Fibroblast of lung (primary cell): Measurements from ENCODE around the gene CBX1. TPM values are rescaled to one million over a fixed set of nuclear protein-coding genes. Genes with fewer than 3 reads are reported as not detected.
"Not testable (repeated sequence)": the region's sequence is repeated elsewhere in the genome, so short reads cannot be mapped to it uniquely, and the experiment has no call there.

Experiments
- DNase-seq, 2 donors: peaks; one replicate each; pipeline versions ENCODE4 v3.0.0 to v3.0.0-alpha.2; 2010; ENCODE audit warnings: low read depth in 2 of 2
- H2AFZ ChIP-seq: 2 replicates; pipeline ENCODE4 v1.5.1; 2012; ENCODE audit warnings: low read length, control low read depth, inconsistent platforms
- H3K27ac ChIP-seq: 2 replicates; pipeline ENCODE4 v1.5.1; 2011; ENCODE audit warnings: low read length, control low read depth; ENCODE audit not compliant: insufficient read depth
- H3K27me3 ChIP-seq: 2 replicates; pipeline ENCODE4 v1.5.1; 2011; ENCODE audit warnings: mild to moderate bottlenecking, low read length; ENCODE audit not compliant: control insufficient read depth, insufficient read depth
- H3K36me3 ChIP-seq: 2 replicates; pipeline ENCODE4 v1.5.1; 2011; ENCODE audit warnings: low read length; ENCODE audit not compliant: control insufficient read depth, insufficient read depth
- H3K4me1 ChIP-seq: 2 replicates; pipeline ENCODE4 v1.5.1; 2011; ENCODE audit warnings: low read length; ENCODE audit not compliant: control insufficient read depth, insufficient read depth; ENCODE audit errors: extremely low read depth
- H3K4me2 ChIP-seq: 2 replicates; pipeline ENCODE4 v1.5.1; 2011; ENCODE audit warnings: low read length, control low read depth; ENCODE audit not compliant: insufficient read depth; ENCODE audit errors: extremely low read depth
- H3K4me3 ChIP-seq, 4 experiments: fragments of 200-600 bp in 1 of 4; sonication (generic) in 1 of 4; replicated peaks in 1 of 4; 2 replicates each; pipeline ENCODE4 v1.5.1; 2011 to 2016; ENCODE audit warnings: low read length in 4 of 4, low read depth in 3 of 4, mild to moderate bottlenecking in 3 of 4, control low read depth in 2 of 4, inconsistent platforms in 1 of 4, mixed read lengths in 1 of 4; ENCODE audit not compliant: insufficient read depth in 1 of 4; ENCODE audit errors: control extremely low read depth in 1 of 4
- H3K79me2 ChIP-seq: 2 replicates; pipeline ENCODE4 v1.5.1; 2012; ENCODE audit warnings: mild to moderate bottlenecking, low read length, inconsistent platforms; ENCODE audit not compliant: control insufficient read depth, insufficient read depth
- H3K9ac ChIP-seq: 2 replicates; pipeline ENCODE4 v1.5.1; 2011; ENCODE audit warnings: mild to moderate bottlenecking, low read length, control low read depth; ENCODE audit not compliant: insufficient read depth
- H3K9me3 ChIP-seq: 2 replicates; pipeline ENCODE4 v1.5.1; 2012; ENCODE audit warnings: low read depth, low read length; ENCODE audit not compliant: control insufficient read depth, insufficient read depth
- H4K20me1 ChIP-seq: 2 replicates; pipeline ENCODE4 v1.5.1; 2011; ENCODE audit warnings: low read length; ENCODE audit not compliant: control insufficient read depth, insufficient read depth; ENCODE audit errors: extremely low read depth
- CTCF ChIP-seq, 2 donors: IDR thresholded peaks in 1 of 2; conservative IDR thresholded peaks in 1 of 2; 1 replicate in 1 of 2; 2 replicates in 1 of 2; pipeline ENCODE4 v1.5.1; 2011 to 2012; ENCODE audit warnings: low read length in 2 of 2, control low read depth in 1 of 2, inconsistent platforms in 1 of 2, low read depth in 1 of 2, mild to moderate bottlenecking in 1 of 2
- EZH2 ChIP-seq: IDR thresholded peaks from 2 replicates; pipeline ENCODE4 v1.5.1; 2012; ENCODE audit warnings: low read length, control low read depth, mild to moderate bottlenecking; ENCODE audit errors: missing control alignments
- polyA plus RNA-seq, 2 donors: library from polyadenylated mRNA; depleted of rRNA in 1 of 2; stranded (reverse) in 1 of 2; unstranded in 1 of 2; fragments of >200 nt; gene quantifications; 2 replicates each; pipeline ENCODE4 v1.2.1, GENCODE V29; 2011 to 2012; ENCODE audit warnings: missing spikeins in 1 of 2
- total RNA-seq: library from RNA; depleted of rRNA; stranded (reverse); fragments of >200 nt; gene quantifications from 2 replicates; pipeline ENCODE4 v1.2.1, GENCODE V29; 2014

Gene CBX1
- total and polyA plus RNA-seq, 2 donors (not counting 1 experiment from before 2014, with no cell fraction given) = 50.4 to 64.8 TPM

DNA sequence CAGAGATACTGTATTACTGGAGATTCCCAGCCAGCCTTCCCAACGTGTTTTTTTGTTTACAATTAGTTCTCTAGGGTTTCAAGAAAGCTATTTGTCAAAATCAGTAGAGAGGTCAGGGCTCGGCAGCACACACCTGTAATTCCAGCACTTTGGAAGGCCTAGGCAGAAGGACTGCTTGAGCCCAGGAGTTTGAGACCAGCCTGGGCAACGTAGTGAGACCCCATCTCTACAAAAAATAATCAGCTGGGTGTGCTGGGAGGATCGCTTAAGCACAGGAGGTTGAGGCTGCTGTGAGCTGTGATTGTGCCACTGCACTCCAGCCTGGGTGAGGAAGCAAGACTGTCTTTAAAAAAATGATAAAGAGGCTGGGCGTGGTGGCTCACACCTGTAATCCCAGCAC, 19.4 kb downstream of the CBX1 start:
- H3K4me3 ChIP-seq = no peak overlapping the region
- DNase-seq = no peak
- H3K79me2 ChIP-seq = peaks cover 65% of the 10 kb centered on the region
- no peak overlapping the region for H3K27ac ChIP-seq
- H3K4me1 ChIP-seq = no peaks in the 10 kb centered on the region
- H3K4me2 ChIP-seq = no peak overlapping the region
- no peak for TF ChIP-seq EZH2
- no peak for TF ChIP-seq CTCF (conservative IDR thresholded peaks at IDR 0.05 in 1 of 2, IDR thresholded peaks at IDR 0.05 in 1 of 2; ENCODE audit: low read depth in 1 of 2, low read length in 2 of 2)
- no peaks in the 10 kb centered on the region for H3K9me3 ChIP-seq
- no peak overlapping the region for H2AFZ ChIP-seq
- no peaks in the 10 kb centered on the region for H3K36me3 ChIP-seq
- H3K27me3 ChIP-seq = no peaks in the 10 kb centered on the region
- H3K9ac ChIP-seq = no peak overlapping the region
- H4K20me1 ChIP-seq = peaks cover 2% of the 10 kb centered on the region

GRCh38 chr17:48077152-48077551, 24.1 kb downstream of the CBX1 start:
- not testable (repeated sequence) for H3K27me3 ChIP-seq, H3K9me3 ChIP-seq, H3K4me3 ChIP-seq, H4K20me1 ChIP-seq, H2AFZ ChIP-seq, H3K27ac ChIP-seq, H3K4me1 ChIP-seq, DNase-seq, H3K4me2 ChIP-seq, H3K36me3 ChIP-seq, H3K9ac ChIP-seq
- peaks cover 32% of the 10 kb centered on the region for H3K79me2 ChIP-seq

DNA sequence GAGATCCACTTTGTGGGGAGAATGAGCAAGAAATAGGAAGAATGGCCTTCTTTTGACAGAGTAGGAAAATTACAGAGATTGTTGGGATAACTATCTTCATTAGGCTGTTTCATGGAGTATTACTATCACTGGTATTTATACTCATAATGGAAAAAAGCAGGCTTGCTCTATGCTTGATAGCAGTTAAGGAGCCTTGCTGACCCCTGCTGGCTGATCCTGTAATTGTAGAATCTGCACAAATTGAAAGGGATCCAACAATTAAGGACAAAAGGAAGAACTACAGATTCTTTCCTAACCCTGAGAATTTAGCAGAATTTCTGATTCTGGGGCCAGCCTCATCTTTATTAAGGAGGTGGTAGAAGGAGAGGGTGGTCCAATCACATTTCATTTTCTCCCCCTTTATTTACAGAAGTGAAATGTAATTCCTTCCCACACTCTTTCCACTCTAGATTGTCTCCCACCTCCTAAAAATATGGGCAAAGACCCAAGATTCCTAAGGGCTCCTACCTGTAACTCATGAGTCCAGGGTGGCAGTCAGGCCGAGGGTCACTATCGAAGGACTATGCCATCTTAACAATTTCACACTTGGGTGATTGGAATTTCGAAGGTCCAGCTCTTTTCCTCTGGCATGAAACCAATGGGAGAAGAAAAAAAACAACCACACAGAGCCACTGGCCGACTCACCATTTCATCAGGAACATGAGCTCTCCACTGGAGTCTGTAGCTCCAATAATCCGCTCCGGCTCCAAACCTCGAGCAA, 26.8 kb downstream of the CBX1 start:
- H3K27ac ChIP-seq = no peak overlapping the region
- H3K4me3 ChIP-seq = no peak overlapping the region
- no peak overlapping the region for H2AFZ ChIP-seq
- H3K9me3 ChIP-seq = no peaks in the 10 kb centered on the region
- H4K20me1 ChIP-seq = no peaks in the 10 kb centered on the region
- no peak overlapping the region for H3K9ac ChIP-seq
- H3K4me2 ChIP-seq = no peak overlapping the region
- TF ChIP-seq EZH2 (no peak), CTCF (conservative IDR thresholded peaks at IDR 0.05 in 1 of 2, IDR thresholded peaks at IDR 0.05 in 1 of 2; ENCODE audit: low read depth in 1 of 2, low read length in 2 of 2) (peak; percentile 80 to 84)
- H3K4me1 ChIP-seq = peaks cover 2% of the 10 kb centered on the region
- peak; percentile 69 to 87 for DNase-seq
- H3K79me2 ChIP-seq = peaks cover 13% of the 10 kb centered on the region
- H3K27me3 ChIP-seq = no peaks in the 10 kb centered on the region
- peaks cover 5% of the 10 kb centered on the region for H3K36me3 ChIP-seq

DNA sequence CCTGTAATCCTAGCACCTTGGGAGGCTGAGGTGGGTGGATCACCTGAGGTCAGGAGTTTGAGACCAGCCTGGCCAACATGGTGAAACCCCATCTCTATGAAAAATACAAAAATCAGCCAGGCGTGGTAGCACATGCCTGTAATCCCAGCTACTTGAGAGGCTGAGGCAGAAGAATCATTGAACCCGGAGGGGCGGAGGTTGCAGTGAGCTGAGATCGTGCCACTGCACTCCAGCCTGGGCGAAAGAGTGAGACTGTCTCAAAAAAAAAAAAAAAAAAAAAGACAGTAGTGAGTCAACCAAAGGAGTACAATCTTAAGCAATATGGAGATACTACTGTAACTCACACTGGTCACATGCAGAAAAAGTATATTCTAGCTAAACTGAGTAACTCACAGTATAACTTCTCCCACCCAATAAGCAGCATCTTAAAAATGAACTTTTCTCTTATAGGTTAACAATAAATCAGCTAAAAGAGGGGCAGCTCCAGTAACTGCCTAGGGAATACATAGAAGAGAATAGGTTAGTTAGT, 27.6 kb downstream of the CBX1 start:
- not testable (repeated sequence) for H4K20me1 ChIP-seq, H3K79me2 ChIP-seq, H3K9ac ChIP-seq, DNase-seq, H3K9me3 ChIP-seq, H3K4me1 ChIP-seq, H3K4me2 ChIP-seq, H3K27me3 ChIP-seq, H3K36me3 ChIP-seq, H3K4me3 ChIP-seq, H2AFZ ChIP-seq
- peak overlapping the region; percentile 9 for H3K27ac ChIP-seq

GRCh38 chr17:48072811-48073210, 28.5 kb downstream of the CBX1 start:
- H3K27ac ChIP-seq = not testable (repeated sequence)

More at GRCh38 chr17:48072811-48073210, 28.5 kb downstream of the CBX1 start:
- not testable (repeated sequence) for H3K36me3 ChIP-seq, DNase-seq, H3K4me1 ChIP-seq, H4K20me1 ChIP-seq, H3K79me2 ChIP-seq, H2AFZ ChIP-seq, H3K4me2 ChIP-seq, H3K27me3 ChIP-seq, H3K9me3 ChIP-seq, H3K9ac ChIP-seq, H3K4me3 ChIP-seq
